ENCODE data around the gene EPHA8.
A peak's percentile ranks its signal among the peaks of the same experiment; 100 is the strongest.

EPHA8 gene

DNA sequence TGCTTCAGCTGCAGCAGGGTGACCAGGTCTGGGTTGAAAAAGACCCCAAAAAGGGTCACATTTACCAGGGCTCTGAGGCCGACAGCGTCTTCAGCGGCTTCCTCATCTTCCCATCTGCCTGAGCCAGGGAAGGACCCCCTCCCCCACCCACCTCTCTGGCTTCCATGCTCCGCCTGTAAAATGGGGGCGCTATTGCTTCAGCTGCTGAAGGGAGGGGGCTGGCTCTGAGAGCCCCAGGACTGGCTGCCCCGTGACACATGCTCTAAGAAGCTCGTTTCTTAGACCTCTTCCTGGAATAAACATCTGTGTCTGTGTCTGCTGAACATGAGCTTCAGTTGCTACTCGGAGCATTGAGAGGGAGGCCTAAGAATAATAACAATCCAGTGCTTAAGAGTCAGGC, 76.0 kb downstream of the EPHA8 start:
- Mint-ChIP-seq H3K27ac (no peak overlapping the region), H3K4me3 (no peak overlapping the region), H3K27me3 (peaks cover 46% of the 10 kb centered on the region), H3K4me1 (ENCODE audit: low read depth) (no peaks in the 10 kb centered on the region), H3K36me3 (ENCODE audit: low read depth) (no peaks in the 10 kb centered on the region), H3K9me3 (no peaks in the 10 kb centered on the region)
- DNase-seq, result no peak

DNA sequence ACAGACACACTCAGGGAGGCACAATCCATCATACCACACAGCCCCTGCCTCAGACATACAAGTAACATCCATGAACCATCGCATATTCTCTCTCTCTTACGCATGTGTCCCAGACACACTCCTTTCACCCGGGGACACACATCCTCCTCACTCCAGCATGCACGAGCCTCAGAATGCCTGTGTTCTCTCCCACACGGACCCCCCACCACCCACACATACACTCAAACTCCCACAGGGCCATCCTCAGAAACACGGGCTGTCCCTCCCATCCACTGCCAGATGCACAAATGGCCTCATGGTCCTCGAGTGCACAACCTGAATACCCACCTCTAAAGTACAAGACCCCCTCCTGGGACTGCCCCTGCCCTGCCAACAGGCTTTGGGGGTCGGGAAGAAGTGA, 78.0 kb downstream of the EPHA8 start:
- H3K36me3 Mint-ChIP-seq (ENCODE audit: low read depth), result no peaks in the 10 kb centered on the region
- no peak overlapping the region for H3K27ac Mint-ChIP-seq
- DNase-seq, result no peak
- H3K4me1 Mint-ChIP-seq (ENCODE audit: low read depth), result no peaks in the 10 kb centered on the region
- H3K9me3 Mint-ChIP-seq, result no peaks in the 10 kb centered on the region
- H3K27me3 Mint-ChIP-seq, result peaks cover 53% of the 10 kb centered on the region
- H3K4me3 Mint-ChIP-seq, result no peak overlapping the region

DNA sequence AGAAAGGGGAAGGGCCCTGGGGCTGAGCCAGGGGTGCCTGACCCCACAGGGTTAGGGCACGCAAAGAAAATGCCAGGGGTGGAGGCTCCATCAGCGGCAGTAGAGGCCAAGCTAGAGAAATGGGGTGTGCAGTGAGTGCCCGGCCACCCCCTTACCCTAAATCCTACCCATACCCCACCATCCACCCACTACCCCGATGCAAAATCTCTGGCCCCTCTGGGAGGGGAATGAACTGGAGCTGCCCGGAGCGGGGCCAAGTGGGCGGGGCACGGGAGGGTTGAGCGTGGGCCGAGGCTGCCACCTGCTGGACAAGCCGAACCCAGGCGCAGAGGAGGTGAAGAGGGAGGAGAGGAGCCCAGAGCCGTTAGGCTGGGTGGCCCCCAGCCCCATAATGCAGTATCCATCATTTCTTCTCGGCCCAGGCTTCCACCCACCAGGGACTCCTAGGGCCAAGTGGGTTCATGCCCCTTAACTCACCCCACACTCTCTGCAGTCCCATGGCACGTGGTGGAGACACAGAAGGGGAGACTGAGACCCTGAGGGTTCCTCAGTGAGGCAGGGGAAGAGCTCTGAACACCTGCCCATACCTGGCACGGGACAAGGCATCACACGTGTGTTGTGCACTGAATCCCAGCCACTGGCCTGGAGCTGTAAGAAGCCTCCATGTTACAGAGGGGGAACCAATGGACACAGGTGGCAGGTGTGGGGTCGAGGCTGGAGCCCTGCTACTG, 78.8 kb downstream of the EPHA8 start:
- Mint-ChIP-seq H3K4me3 (no peak overlapping the region), H3K36me3 (ENCODE audit: low read depth) (no peaks in the 10 kb centered on the region), H3K27me3 (peaks cover 54% of the 10 kb centered on the region), H3K4me1 (ENCODE audit: low read depth) (no peaks in the 10 kb centered on the region), H3K27ac (no peak overlapping the region), H3K9me3 (no peaks in the 10 kb centered on the region)
- DNase-seq, result peak; percentile 82

DNA sequence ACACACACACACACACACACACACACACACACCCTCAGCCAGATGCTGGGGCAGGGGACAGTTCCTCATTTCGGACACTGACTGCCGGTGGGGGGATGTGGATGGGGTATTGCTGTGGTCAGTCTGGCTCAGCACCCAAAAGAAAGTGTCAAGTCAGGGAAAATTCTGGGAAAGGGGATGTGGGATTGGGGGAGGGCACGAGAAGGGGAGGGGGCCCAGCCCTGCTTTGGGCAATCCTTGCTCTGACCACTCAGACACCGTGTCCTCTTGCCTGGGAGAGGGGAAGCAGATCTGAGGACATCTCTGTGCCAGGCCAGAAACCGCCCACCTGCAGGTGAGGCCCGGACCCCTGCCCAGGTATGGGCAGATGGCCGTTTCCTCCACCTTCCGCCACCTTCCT, 80.1 kb downstream of the EPHA8 start, which contains the start of gene C1QC:
C1QC (plus strand) TSS at position 253 of the 400 bp plus-strand sequence. CDS start 391 bp downstream, outside the sequence.
- H3K27me3 Mint-ChIP-seq, result peaks cover 47% of the 10 kb centered on the region
- H3K9me3 Mint-ChIP-seq, result no peaks in the 10 kb centered on the region
- H3K4me3 Mint-ChIP-seq, result no peak within 1 kb of the TSS
- H3K27ac Mint-ChIP-seq, result no peak within 1 kb of the TSS
- no peak for DNase-seq
- no peaks in the 10 kb centered on the region for H3K36me3 Mint-ChIP-seq (ENCODE audit: low read depth)
- no peaks in the 10 kb centered on the region for H3K4me1 Mint-ChIP-seq (ENCODE audit: low read depth)

DNA sequence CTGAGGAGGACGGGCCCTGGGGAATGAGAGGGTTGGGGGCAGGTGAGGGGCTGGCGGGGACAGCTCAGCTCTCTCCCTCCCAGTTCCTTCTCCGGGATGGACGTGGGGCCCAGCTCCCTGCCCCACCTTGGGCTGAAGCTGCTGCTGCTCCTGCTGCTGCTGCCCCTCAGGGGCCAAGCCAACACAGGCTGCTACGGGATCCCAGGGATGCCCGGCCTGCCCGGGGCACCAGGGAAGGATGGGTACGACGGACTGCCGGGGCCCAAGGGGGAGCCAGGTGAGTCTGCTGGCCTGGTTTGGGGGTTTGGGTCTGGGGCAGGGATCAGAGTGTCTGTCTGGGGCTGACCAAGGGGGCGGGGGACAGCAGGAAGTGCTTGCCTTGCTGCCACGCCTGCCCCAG, 80.6 kb downstream of the EPHA8 start:
- no peak for DNase-seq
- Mint-ChIP-seq H3K9me3 (no peaks in the 10 kb centered on the region), H3K36me3 (ENCODE audit: low read depth) (no peaks in the 10 kb centered on the region), H3K4me3 (no peak overlapping the region), H3K27me3 (peaks cover 47% of the 10 kb centered on the region), H3K27ac (no peak overlapping the region), H3K4me1 (ENCODE audit: low read depth) (no peaks in the 10 kb centered on the region)

DNA sequence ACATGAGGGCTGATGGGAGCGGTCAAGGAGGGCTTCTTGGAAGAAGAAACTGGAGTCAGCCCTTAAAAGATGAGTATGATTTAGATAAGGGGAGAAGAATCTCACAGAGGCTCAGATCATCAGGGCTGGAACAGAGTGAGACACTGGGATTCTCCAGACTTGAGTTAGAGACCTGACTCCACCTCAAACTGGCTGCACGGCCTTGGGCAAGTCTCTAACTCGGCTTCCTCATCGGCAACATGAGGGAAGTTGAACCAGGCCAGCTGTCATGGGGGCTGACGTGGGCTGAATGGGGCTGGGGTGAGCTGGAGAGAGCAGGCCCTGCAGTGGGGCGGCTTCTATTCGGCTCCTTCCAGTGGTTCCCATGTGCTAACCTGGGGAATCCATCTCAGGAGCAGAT, 82.6 kb downstream of the EPHA8 start:
- no peak overlapping the region for H3K4me3 Mint-ChIP-seq
- no peak for DNase-seq
- peaks cover 35% of the 10 kb centered on the region for H3K27me3 Mint-ChIP-seq
- no peaks in the 10 kb centered on the region for H3K4me1 Mint-ChIP-seq (ENCODE audit: low read depth)
- no peaks in the 10 kb centered on the region for H3K9me3 Mint-ChIP-seq
- no peak overlapping the region for H3K27ac Mint-ChIP-seq
- no peaks in the 10 kb centered on the region for H3K36me3 Mint-ChIP-seq (ENCODE audit: low read depth)

DNA sequence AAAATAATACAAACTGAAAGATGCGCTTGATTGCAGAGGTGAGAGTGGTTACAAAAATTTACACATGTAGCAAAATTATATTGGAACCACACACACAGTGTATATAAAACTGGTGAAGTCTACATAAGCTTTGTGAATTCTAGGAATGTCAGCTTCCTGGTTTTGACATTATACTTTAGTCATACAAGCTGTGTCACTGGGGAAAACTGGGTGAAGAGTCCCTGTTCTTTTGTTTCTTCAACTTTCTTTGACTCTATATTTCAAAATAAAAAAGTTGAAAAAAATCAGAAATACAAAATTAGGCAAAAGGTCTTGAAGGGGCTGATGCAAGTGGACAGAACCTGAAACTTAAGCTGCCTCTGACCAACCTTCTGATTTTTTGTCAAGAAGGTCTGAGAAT, 83.1 kb downstream of the EPHA8 start:
- no peaks in the 10 kb centered on the region for H3K9me3 Mint-ChIP-seq
- no peaks in the 10 kb centered on the region for H3K36me3 Mint-ChIP-seq (ENCODE audit: low read depth)
- H3K4me1 Mint-ChIP-seq (ENCODE audit: low read depth), result no peaks in the 10 kb centered on the region
- no peak overlapping the region for H3K27ac Mint-ChIP-seq
- H3K27me3 Mint-ChIP-seq, result peaks cover 31% of the 10 kb centered on the region
- DNase-seq, result no peak
- no peak overlapping the region for H3K4me3 Mint-ChIP-seq

DNA sequence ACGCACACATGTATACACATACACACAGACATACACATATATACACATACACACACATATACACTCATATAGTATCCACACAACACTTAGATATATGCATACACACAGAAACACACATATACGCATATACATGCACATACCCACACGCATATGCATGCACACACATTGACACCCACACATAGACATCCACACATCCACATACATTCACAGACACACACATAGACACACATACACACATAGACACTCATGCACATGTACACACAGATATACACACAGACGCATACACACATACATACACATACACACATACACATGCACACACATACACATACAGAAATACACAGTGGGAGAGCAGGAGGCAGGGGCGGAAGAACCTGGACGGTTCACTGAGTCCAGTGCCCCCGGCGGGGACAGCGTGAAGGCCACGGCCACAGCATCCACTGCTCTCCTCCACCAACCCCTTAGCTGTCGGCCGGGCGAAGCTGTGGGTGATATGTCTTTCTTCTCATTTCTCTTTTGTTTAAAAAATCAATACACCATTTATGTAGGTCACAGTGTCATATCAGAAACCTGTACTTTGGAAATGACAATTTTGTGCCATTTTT, 86.9 kb downstream of the EPHA8 start:
- H3K27ac Mint-ChIP-seq, result no peak overlapping the region

DNA sequence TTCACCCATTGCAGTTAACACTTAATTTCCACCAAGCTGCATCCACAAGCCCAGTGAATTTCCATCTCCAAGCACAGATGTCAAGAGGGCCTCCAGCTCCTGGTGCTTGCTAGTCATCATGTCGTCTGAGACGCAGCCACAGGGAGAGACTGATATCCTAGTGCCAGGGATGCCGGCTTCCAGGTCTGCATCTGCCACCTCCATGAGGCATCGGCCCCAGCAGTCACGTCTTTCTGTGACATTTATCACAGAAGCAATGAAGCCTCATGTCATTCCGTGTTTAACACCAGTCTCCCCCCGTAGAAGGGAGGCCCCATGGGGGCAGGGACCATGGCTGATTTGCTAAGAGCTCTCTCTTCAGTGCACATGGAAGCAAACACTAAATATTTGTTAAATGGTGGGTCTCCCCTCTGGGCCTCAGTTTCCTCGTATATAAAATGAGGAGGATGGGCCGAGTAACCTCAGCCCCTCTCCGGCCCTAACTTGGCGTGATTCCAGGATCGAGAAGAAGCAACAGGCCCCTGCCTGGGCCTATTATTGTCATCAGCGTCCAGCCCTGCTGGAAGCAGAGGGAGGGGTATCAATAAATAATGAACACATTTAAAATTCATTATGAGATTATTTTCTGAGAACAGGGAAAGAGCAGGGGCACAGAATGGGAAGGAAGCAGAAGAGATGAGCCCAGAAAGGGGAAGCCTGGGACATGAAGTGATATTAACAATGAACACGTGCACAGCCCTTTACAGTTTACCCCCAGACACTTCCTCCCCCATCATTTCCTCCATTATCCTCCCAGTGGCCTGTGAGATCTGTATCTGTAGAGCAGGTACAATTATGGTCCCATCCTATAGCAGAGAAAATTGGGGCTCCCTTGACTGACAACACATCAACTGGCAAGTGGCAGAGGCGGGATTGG, 88.9 kb downstream of the EPHA8 start:
- Mint-ChIP-seq H3K4me1 (ENCODE audit: low read depth) (no peaks in the 10 kb centered on the region), H3K27ac (no peak overlapping the region), H3K4me3 (no peak overlapping the region), H3K27me3 (peaks cover 26% of the 10 kb centered on the region), H3K9me3 (no peaks in the 10 kb centered on the region), H3K36me3 (ENCODE audit: low read depth) (no peaks in the 10 kb centered on the region)
- no peak for DNase-seq

More for the DNA sequence above, 86.9 kb downstream of the EPHA8 start:
- H3K9me3 Mint-ChIP-seq, result no peaks in the 10 kb centered on the region
- DNase-seq, result no peak
- no peaks in the 10 kb centered on the region for H3K4me1 Mint-ChIP-seq (ENCODE audit: low read depth)
- H3K27me3 Mint-ChIP-seq, result peaks cover 19% of the 10 kb centered on the region
- H3K4me3 Mint-ChIP-seq, result no peak overlapping the region
- H3K36me3 Mint-ChIP-seq (ENCODE audit: low read depth), result no peaks in the 10 kb centered on the region

DNA sequence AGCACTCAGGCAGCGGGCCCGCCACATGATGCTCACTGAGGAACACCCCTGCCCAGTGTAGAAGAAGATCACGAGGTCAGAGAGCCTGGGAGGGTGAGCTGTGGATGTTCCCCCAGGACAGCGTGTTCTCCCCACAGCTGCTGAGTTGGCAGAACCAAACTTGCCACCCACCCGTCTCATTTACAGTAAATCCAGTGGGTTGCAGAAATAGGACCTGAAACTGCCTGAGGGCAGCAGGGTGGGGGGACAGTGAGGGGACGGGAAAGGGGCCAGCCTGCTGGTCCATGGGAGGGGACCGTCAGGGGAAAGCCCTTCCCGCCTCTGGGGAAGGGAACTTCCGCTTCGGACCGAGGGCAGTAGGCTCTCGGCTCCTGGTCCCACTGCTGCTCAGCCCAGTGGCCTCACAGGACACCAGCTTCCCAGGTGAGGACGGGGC, 89.6 kb downstream of the EPHA8 start, which contains the start of gene C1QB:
C1QB (plus strand) TSS at position 356 of the 436 bp plus-strand sequence. CDS start 6,227 bp downstream, outside the sequence.
- Mint-ChIP-seq H3K36me3 (ENCODE audit: low read depth) (no peaks in the 10 kb centered on the region), H3K4me3 (no peak within 1 kb of the TSS), H3K27me3 (peaks cover 26% of the 10 kb centered on the region), H3K27ac (no peak within 1 kb of the TSS), H3K9me3 (no peaks in the 10 kb centered on the region), H3K4me1 (ENCODE audit: low read depth) (no peaks in the 10 kb centered on the region)
- no peak for DNase-seq
